Gastroesophageal sphincter (tissue), 3 donors: Measurements from ENCODE around the gene PRXL2A.

Experiments used
- EP300 ChIP-seq: sonication (generic); formaldehyde crosslinking; IDR thresholded peaks from one replicate; pipeline ENCODE4 v1.6.1; 2017; ENCODE audit warnings: antibody characterized with exemption, mild to moderate bottlenecking
- POLR2A ChIP-seq, 2 donors: fragments of 450-650 bp; IDR thresholded peaks; one replicate each; pipeline ENCODE4 v1.6.1; 2017; ENCODE audit warnings: antibody characterized with exemption in 2 of 2, mild to moderate bottlenecking in 2 of 2, moderate library complexity in 1 of 2
- POLR2AphosphoS5 ChIP-seq: sonication (generic); formaldehyde crosslinking; IDR thresholded peaks from one replicate; pipeline ENCODE4 v1.6.1; 2017; ENCODE audit warnings: antibody characterized with exemption
- TF ChIP-seq, protein P1 (sequence below), 4 experiments: fragments of 200-600 bp in 2 of 4; fragments of 450-650 bp in 2 of 4; sonication (generic) in 1 of 4; IDR thresholded peaks; one replicate each; pipeline ENCODE4 v1.5.1; 2017 to 2019; ENCODE audit warnings: antibody characterized with exemption in 4 of 4, mild to moderate bottlenecking in 2 of 4, moderate library complexity in 2 of 4

- no peak for TF ChIP-seq POLR2A (IDR thresholded peaks at IDR 0.05)
- TF ChIP-seq, protein P1, sequence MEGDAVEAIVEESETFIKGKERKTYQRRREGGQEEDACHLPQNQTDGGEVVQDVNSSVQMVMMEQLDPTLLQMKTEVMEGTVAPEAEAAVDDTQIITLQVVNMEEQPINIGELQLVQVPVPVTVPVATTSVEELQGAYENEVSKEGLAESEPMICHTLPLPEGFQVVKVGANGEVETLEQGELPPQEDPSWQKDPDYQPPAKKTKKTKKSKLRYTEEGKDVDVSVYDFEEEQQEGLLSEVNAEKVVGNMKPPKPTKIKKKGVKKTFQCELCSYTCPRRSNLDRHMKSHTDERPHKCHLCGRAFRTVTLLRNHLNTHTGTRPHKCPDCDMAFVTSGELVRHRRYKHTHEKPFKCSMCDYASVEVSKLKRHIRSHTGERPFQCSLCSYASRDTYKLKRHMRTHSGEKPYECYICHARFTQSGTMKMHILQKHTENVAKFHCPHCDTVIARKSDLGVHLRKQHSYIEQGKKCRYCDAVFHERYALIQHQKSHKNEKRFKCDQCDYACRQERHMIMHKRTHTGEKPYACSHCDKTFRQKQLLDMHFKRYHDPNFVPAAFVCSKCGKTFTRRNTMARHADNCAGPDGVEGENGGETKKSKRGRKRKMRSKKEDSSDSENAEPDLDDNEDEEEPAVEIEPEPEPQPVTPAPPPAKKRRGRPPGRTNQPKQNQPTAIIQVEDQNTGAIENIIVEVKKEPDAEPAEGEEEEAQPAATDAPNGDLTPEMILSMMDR (IDR thresholded peaks at IDR 0.05) = no peak
- no peak for TF ChIP-seq POLR2AphosphoS5
- no peak for TF ChIP-seq EP300
These were observed 2.1 kb upstream of the PRXL2A start for GRCh38 chr10:80406204-80406603.
